CD14-positive monocyte (primary cell): ENCODE data around the gene CALHM5. TPM values are rescaled to one million over a fixed set of nuclear protein-coding genes. Genes with fewer than 3 reads are reported as not detected.

Source experiments
- DNase-seq, 3 donors: peaks; one replicate each; pipeline ENCODE4 v3.0.0-alpha.2; 2011 to 2022
- H2AFZ ChIP-seq: 2 replicates; pipeline ENCODE4 v1.6.0; 2012; ENCODE audit warnings: mild to moderate bottlenecking, low read depth, low read length, inconsistent platforms; ENCODE audit not compliant: insufficient read depth, poor library complexity, severe bottlenecking
- H3K27ac ChIP-seq, 2 donors: 1 replicate in 1 of 2; 2 replicates in 1 of 2; pipeline ENCODE4 v1.5.1; 2012 to 2013; ENCODE audit warnings: low read length in 2 of 2, control low read depth in 1 of 2, inconsistent platforms in 1 of 2, low read depth in 1 of 2, mild to moderate bottlenecking in 1 of 2
- H3K27me3 ChIP-seq, 2 donors: one replicate each; pipeline versions ENCODE4 v1.6.0 to v1.6.1; 2011 to 2013; ENCODE audit warnings: low read length in 2 of 2; ENCODE audit not compliant: control insufficient read depth in 2 of 2, insufficient read depth in 2 of 2
- H3K36me3 ChIP-seq, 2 donors: replicated peaks in 1 of 2; 1 replicate in 1 of 2; 2 replicates in 1 of 2; pipeline versions ENCODE4 v1.5.1 to v1.6.1; 2012 to 2013; ENCODE audit warnings: low read length in 2 of 2, control low read depth in 1 of 2, inconsistent platforms in 1 of 2, mild to moderate bottlenecking in 1 of 2; ENCODE audit not compliant: insufficient read depth in 2 of 2, control insufficient read depth in 1 of 2
- H3K4me1 ChIP-seq, 2 donors: 1 replicate in 1 of 2; 2 replicates in 1 of 2; pipeline versions ENCODE4 v1.5.1 to v1.6.1; 2012 to 2013; ENCODE audit warnings: low read length in 2 of 2, control low read depth in 1 of 2, inconsistent platforms in 1 of 2, mild to moderate bottlenecking in 1 of 2, moderate library complexity in 1 of 2; ENCODE audit not compliant: insufficient read depth in 2 of 2, control insufficient read depth in 1 of 2
- H3K4me2 ChIP-seq: replicated peaks from 2 replicates; pipeline ENCODE3; 2012; ENCODE audit warnings: low read length, moderate library complexity, mild to moderate bottlenecking; ENCODE audit not compliant: poor library complexity, severe bottlenecking; ENCODE audit errors: extremely low read depth
- H3K4me3 ChIP-seq, 3 experiments: fragments of 200-600 bp in 1 of 3; sonication (generic) in 1 of 3; replicated peaks in 1 of 3; 1 replicate in 2 of 3; 2 replicates in 1 of 3; pipeline ENCODE4 v1.5.1; 2011 to 2013; ENCODE audit warnings: low read length in 3 of 3, mild to moderate bottlenecking in 3 of 3, control low read depth in 2 of 3, low read depth in 2 of 3, inconsistent platforms in 1 of 3, moderate library complexity in 1 of 3
- H3K79me2 ChIP-seq: 2 replicates; pipeline ENCODE4 v1.6.0; 2012; ENCODE audit warnings: mild to moderate bottlenecking, control low read depth, inconsistent platforms, low read length, moderate library complexity; ENCODE audit not compliant: insufficient read depth
- H3K9ac ChIP-seq: 2 replicates; pipeline ENCODE4 v1.6.0; 2017; ENCODE audit warnings: low read length, mild to moderate bottlenecking; ENCODE audit not compliant: insufficient read depth, poor library complexity, severe bottlenecking
- H3K9me3 ChIP-seq, 2 donors: replicated peaks in 1 of 2; 1 replicate in 1 of 2; 2 replicates in 1 of 2; pipeline versions ENCODE4 v1.5.1 to v1.6.1; 2012 to 2013; ENCODE audit warnings: low read length in 2 of 2, control low read depth in 1 of 2; ENCODE audit not compliant: control insufficient read depth in 1 of 2, insufficient read depth in 1 of 2
- H4K20me1 ChIP-seq: 2 replicates; pipeline ENCODE4 v1.6.0; 2012; ENCODE audit warnings: mild to moderate bottlenecking, low read length, control low read depth, moderate library complexity; ENCODE audit not compliant: insufficient read depth
- H3K27ac Mint-ChIP-seq, 7 donors: one replicate each; pipeline ENCODE4 v1.8.0; 2020; ENCODE audit warnings: mild to moderate bottlenecking in 7 of 7, mixed read lengths in 7 of 7, moderate library complexity in 6 of 7, inconsistent platforms in 2 of 7
- H3K27me3 Mint-ChIP-seq, 3 donors: one replicate each; pipeline ENCODE4 v1.8.0; 2021 to 2022; ENCODE audit warnings: low read depth in 3 of 3, mild to moderate bottlenecking in 3 of 3, mixed read lengths in 3 of 3, moderate library complexity in 3 of 3, inconsistent platforms in 1 of 3
- H3K36me3 Mint-ChIP-seq, 2 donors: one replicate each; pipeline ENCODE4 v1.8.0; 2020; ENCODE audit warnings: mixed read lengths in 2 of 2, inconsistent platforms in 1 of 2, mild to moderate bottlenecking in 1 of 2
- H3K4me1 Mint-ChIP-seq: one replicate; pipeline ENCODE4 v1.8.0; 2020; ENCODE audit warnings: mild to moderate bottlenecking, mixed read lengths
- H3K4me3 Mint-ChIP-seq, 2 donors: one replicate each; pipeline ENCODE4 v1.8.0; 2020; ENCODE audit warnings: mild to moderate bottlenecking in 2 of 2, mixed read lengths in 2 of 2, moderate library complexity in 1 of 2
- H3K9me3 Mint-ChIP-seq, 7 donors: one replicate each; pipeline ENCODE4 v1.8.0; 2020 to 2022; ENCODE audit warnings: mixed read lengths in 7 of 7, mild to moderate bottlenecking in 6 of 7, moderate library complexity in 6 of 7, inconsistent platforms in 2 of 7
- CTCF ChIP-seq: fragments of 200-600 bp; IDR thresholded peaks from one replicate; pipeline ENCODE4 v1.8.0; 2022; ENCODE audit warnings: antibody characterized with exemption, mild to moderate bottlenecking
- WGBS: methylation state at CpG from one replicate; pipeline ENCODE4 v1.1.5; 2013; ENCODE audit warnings: missing lambda C conversion rate; ENCODE audit not compliant: insufficient coverage; 5-methylcytosine and 5-hydroxymethylcytosine counted together
- intact Hi-C, 2 donors: fragments of 100-400 bp; cut with micrococcal nuclease; formaldehyde crosslinking; loops; one replicate each; pipeline versions ENCODE4 v1.15.0 to v1.15.1; 2023
- polyA plus RNA-seq, 3 donors: library from polyadenylated mRNA; depleted of rRNA in 1 of 3; unstranded in 2 of 3; stranded (reverse) in 1 of 3; fragments of 300-500 nt in 2 of 3; fragments of >200 nt in 1 of 3; fragmentation: Illumina TruSeq in 2 of 3; gene quantifications; 1 replicate in 2 of 3; 2 replicates in 1 of 3; pipeline ENCODE4 v1.2.3, GENCODE V29; 2012 to 2021

The CALHM5 gene
- polyA plus RNA-seq, 3 donors, result 0.01 TPM; not detected in 2

GRCh38 chr6:116531675-116532570 lies 20.5 kb downstream of the CALHM5 start:
- no peaks in the 10 kb centered on the region for H3K79me2 ChIP-seq
- peak; percentile 89 for TF ChIP-seq CTCF
- no peaks in the 10 kb centered on the region for H4K20me1 ChIP-seq
- Mint-ChIP-seq H3K36me3 (no peaks in the 10 kb centered on the region), H3K4me3 (no peak overlapping the region), H3K27ac (no peak overlapping the region), H3K27me3 (peaks cover 0 to 4% (median 2%) of the 10 kb centered on the region in 3 donors), H3K4me1 (peaks cover 19% of the 10 kb centered on the region), H3K9me3 (no peaks in the 10 kb centered on the region)
- H3K4me2 ChIP-seq, result no peak overlapping the region
- H3K27me3 ChIP-seq, result no peaks in the 10 kb centered on the region
- no peaks in the 10 kb centered on the region for H3K9me3 ChIP-seq
- H3K9ac ChIP-seq, result no peak overlapping the region
- WGBS, result 60% methylated on average over 1 of the region's 12 CpGs
- intact Hi-C loops, result loop anchor here (5.0 to 10.0 kb wide), 4 partner anchors 87 to 255 kb away; partner anchors contain the start of gene TSPYL1 (in 1 of the 2)
- no peak overlapping the region for H3K27ac ChIP-seq
- no peak overlapping the region for H2AFZ ChIP-seq
- no peak overlapping the region for H3K4me3 ChIP-seq
- peak; percentile 63 to 66 (median 65) for DNase-seq
- H3K4me1 ChIP-seq, result peaks cover 11 to 14% of the 10 kb centered on the region in 2 donors
- no peaks in the 10 kb centered on the region for H3K36me3 ChIP-seq

GRCh38 chr6:116533233-116533957 lies 22.0 kb downstream of the CALHM5 start:
- Mint-ChIP-seq H3K4me1 (peaks cover 19% of the 10 kb centered on the region), H3K36me3 (no peaks in the 10 kb centered on the region), H3K27me3 (peaks cover 0 to 4% (median 2%) of the 10 kb centered on the region in 3 donors), H3K9me3 (no peaks in the 10 kb centered on the region), H3K4me3 (no peak overlapping the region), H3K27ac (no peak overlapping the region)
- no peaks in the 10 kb centered on the region for H3K9me3 ChIP-seq
- H3K36me3 ChIP-seq, result no peaks in the 10 kb centered on the region
- peak overlapping the region; percentile 30 for H2AFZ ChIP-seq
- H3K4me1 ChIP-seq, result peaks cover 11 to 14% of the 10 kb centered on the region in 2 donors
- H3K79me2 ChIP-seq, result no peaks in the 10 kb centered on the region
- H3K27ac ChIP-seq, result no peak overlapping the region
- intact Hi-C loops, result loop anchor here (5.0 to 10.0 kb wide), 4 partner anchors 89 to 256 kb away; partner anchors contain the start of gene TSPYL1 (in 1 of the 2)
- DNase-seq, result no peak
- H4K20me1 ChIP-seq, result no peaks in the 10 kb centered on the region
- no peak overlapping the region for H3K4me2 ChIP-seq
- TF ChIP-seq CTCF, result no peak
- 80% methylated on average over 6 of the region's 9 CpGs for WGBS
- H3K4me3 ChIP-seq, result no peak overlapping the region
- H3K27me3 ChIP-seq, result no peaks in the 10 kb centered on the region
- H3K9ac ChIP-seq, result no peak overlapping the region
